GM12801 (cell line): ENCODE data around the gene SYTL5.

Experiments
- CTCF ChIP-seq: IDR thresholded peaks from one replicate; pipeline ENCODE4 v1.5.1; 2011; ENCODE audit warnings: control low read depth; ENCODE audit not compliant: insufficient read length; ENCODE audit errors: extremely low read depth

The SYTL5 gene

DNA sequence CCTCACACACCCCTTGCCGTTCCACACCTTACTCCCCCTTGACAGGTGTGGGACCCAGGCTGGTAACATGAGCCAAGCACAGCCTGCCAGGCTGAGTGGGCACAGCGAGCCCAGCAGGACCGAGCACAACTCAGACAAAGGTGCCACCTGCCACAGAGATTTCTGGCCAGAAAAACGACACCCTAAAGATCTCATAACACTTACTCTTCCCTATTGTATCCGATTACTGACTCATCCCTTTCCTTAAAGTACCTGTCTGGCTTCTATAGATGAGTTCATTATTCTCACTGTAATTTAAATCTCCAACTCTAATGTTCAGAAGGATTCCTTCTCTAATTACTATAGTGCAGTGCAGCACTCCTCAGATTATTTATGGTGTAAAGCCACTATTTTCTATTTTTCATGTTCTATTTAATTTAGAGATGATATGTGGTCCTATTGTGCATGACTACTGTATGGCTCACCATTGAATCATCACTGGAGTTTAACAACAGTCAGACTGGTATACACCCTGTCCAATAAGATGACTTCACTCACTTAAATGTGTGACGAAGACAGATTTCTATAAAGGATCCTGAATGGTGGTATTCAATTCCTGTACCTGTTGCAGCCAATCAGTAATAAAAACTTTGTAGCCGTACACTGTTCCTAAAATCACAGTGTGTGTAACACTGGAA lies 7.6 kb upstream of the SYTL5 start:
- no peak for TF ChIP-seq CTCF

GRCh38 chrX:38000706-38001105 lies 5.6 kb upstream of the SYTL5 start:
- no peak for TF ChIP-seq CTCF

- TF ChIP-seq CTCF: no peak
These were observed 2.3 kb upstream of the SYTL5 start for GRCh38 chrX:38004046-38004445.

DNA sequence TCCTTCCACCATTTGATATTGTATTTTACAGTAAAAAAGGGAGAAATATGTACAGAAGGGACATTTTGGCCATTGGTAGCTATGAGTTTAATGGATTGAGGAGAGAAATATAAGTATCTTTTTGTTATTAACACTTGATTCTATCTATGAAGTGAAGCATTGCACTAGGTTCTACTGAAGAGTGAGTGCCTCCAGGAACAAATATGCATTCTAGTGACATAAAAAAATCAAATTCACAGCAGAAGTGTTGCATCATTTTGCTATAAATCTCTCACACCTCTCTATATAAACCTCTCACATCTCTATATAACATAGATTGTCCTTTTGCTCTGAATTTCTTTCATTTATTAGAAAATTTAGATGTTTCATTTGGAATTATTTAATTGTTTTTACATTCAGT lies 425 bp downstream of the SYTL5 start:
- TF ChIP-seq CTCF: no peak

- TF ChIP-seq CTCF: no peak
These were observed 2.3 kb downstream of the SYTL5 start for GRCh38 chrX:38008658-38009057.

- no peak for TF ChIP-seq CTCF
These were observed 3.3 kb downstream of the SYTL5 start for GRCh38 chrX:38009641-38010040.

DNA sequence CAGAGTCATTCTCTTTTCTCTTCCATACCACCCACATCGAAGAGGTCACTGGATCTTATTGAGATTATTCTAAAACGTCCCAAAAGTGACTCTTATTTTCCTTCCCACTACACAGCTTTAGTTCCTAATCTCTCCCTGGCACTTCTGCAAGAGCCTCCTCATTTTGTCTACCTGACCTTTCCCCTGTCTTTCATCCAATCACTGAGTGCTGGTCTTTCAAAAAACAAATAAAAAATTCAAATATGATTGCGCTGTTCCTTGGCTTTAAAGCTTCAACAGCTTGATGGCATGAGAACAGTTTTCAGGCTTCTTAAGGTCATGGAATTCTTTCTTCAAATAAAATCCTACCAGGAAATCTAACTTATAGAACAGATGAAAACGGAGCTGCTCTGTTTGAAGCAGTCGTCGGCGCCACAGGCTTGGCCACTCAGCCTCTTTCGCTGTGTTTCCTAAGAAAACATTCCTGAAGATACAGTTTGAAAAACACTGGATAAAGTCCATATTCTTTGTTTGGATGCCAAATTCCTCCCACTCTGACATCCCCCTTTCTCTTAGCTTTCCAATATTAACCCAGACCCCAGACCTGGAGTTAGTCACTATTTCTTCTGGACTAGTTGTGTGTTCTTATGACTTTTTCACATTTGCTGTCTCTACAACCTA lies 12.5 kb downstream of the SYTL5 start:
- TF ChIP-seq CTCF: no peak

GRCh38 chrX:38028300-38028699 lies 21.9 kb downstream of the SYTL5 start:
- TF ChIP-seq CTCF: no peak
